Measurements from ENCODE around the gene KPNA1. TPM values are rescaled to one million over a fixed set of nuclear protein-coding genes. Genes with fewer than 3 reads are reported as not detected.

KPNA1 gene
- 34.5 and 38.6 TPM in 2 replicates for total RNA-seq

DNA sequence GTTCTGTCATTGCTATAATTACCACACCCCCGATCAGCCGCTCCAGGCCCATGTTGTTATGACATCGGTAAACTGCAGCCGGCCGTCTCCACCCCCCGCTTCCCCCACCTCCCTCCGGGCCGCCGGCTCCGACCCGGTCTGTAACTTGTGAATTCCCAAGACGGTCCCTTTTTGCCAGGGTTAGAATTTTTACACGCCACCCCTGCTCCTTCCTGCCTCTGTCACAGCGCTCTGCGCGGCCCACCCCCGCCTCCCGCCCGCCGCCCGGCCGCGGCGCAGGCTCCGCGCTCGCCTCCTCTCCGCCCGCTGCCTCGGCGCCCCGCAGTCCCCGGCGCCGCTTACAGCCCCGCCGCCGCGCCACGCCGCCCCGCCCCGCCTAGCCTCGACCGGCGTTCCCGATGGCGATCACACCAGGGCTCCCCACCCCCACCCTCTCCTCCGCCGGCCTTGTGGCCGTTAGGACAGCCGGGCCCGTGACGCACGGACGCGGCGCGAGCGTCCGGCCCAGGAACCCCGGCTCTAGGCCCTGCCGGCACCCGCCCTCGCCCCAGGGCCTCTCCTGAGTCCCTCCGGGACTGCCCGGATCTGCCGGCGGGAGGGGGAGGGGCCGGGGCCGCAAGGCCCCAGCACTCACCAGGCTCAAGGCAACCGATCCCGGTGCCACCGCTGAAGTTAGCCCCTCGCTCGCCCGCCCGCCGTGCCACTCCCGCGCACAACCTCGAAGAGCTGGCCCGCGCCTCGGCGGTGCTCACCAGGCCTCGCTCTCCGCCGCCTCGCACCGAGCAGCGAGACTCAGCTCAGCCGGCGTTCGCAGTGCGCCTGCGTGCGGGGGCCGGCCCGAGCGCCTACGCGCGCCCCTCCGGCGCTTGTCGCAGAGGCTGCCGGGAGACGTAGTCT is at the start of gene KPNA1:
Gene KPNA1 (minus strand): TSS at position 817 of the 897 bp plus-strand sequence. CDS start 18,374 bp downstream, outside the sequence.

DNA sequence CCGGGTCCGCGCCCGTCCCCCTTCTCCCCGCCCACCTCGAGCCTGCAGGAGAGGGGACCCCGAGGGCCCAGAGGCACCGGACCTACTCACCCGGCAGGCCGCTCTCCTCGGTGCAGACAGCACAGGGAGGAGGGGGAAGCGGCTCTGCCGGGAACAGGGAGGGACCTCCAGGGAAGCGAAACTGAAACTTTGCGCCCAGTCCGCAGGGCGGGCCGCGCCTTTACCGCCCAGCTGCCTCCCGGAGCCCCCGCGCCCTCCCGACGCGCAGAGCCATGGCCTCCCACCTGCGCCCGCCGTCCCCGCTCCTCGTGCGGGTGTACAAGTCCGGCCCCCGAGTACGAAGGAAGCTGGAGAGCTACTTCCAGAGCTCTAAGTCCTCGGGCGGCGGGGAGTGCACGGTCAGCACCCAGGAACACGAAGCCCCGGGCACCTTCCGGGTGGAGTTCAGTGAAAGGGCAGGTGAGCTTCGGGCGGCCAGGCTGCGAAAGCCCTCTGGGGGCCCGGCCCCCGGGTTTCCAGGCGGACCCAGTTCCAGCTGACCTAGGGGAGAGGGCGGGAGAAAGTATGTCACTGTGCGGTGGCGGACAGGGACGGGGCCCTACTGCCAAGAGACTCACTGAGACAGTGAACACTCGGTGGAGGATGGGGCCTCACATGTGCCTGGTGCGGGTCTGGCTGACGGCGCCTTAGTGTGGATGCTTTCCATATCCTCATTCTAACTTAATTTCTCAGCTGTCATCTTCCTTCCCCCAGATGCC is 49.6 kb upstream of the KPNA1 start, which contains the start of the genes DTX3L and PARP9:
Gene DTX3L (plus strand): TSS at position 184 of the 758 bp plus-strand sequence. CDS start 89 bp downstream, at position 273.
Gene PARP9 (minus strand): TSS at position 146 of the 758 bp plus-strand sequence. CDS start 4,680 bp downstream, outside the sequence.

DNA sequence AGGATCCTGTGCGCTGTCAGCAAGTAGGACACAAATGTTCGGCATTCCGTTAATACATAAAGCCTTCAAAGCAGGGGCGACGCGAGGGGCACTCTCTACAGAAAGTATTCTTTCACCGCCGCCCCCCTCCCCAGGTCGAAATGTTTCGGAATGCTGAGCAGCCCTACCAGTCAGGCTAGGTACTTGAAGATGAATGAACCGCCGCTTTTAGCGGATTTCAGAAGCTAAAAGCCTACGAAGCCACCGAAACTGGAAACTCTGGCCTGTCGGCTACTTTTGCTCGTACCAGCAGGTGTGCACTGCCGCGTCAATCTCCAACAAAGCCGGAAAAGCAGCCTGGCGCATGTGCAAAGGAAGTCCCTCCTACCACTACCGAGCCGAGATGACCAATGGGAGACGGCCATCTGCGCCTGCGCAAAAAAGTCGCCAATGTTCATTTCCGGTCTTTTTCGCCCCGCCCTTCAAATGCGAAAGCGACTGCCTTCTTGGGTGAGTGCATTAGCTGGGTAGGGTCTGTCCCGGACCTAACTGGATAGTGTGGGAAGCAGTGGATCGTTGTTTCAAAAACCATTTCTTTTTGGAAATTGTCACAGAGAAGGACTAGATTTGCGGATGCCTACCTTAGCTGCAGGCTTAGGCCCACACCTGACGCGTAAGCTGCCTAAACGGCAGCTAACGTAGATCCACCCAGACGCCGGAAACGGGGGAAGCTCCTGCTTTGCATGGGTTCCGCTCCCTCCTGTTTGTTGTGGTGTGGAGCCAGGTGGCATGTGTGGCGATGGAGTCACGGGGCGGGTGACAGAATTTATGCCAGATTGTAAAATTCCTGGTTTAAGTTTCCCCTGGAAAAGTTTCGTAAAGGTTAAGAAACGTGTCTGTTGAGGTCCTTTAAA is 98.7 kb downstream of the KPNA1 start, which contains the start of gene WDR5B:
Gene WDR5B (minus strand): TSS at position 301 of the 893 bp plus-strand sequence. CDS start 534 bp downstream, outside the sequence.

DNA sequence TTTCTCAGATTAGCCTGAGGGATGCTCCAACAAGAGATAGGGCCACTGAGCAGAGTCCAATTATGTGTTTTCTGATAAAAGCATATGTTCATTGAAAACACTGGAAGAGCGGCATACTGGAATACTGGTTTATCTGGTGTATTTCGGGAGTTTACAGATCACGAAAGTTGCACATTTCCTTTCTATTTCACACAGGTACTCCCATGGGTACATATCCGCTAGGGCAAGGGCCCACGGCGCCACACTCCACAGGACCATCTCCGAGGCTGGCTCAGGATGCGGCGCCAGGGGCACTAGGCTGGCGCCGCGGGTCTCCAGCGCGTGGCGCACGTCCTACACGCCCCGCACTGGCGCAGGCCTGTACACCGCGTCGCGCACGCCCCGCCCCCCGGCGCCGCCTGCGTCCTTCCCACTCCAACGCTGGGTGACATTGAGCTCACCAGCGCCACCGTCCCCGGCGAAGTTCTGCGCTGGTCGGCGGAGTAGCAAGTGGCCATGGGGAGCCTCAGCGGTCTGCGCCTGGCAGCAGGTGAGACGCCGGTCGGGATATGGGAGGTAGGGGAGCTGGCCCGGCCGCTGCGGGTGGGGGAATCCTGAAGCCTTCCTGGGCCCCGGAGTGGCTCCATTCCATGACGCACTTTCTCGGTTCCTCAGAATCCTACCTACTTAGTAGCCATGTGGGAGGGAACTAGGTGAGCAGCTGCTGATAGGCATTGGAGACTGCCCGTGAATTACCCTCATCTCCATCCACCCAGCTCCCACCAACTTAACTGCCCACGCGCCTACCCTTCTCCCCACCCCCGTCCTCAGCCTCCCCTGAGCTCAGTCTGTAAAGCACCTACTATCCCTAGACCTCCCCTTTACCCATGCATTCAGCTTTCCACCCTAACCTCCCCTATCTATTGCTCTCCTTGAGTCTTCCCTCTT is 130.7 kb downstream of the KPNA1 start, which contains the start of gene FAM162A:
Gene FAM162A (plus strand): TSS at position 412 of the 927 bp plus-strand sequence. CDS start 84 bp downstream, at position 496.

DNA sequence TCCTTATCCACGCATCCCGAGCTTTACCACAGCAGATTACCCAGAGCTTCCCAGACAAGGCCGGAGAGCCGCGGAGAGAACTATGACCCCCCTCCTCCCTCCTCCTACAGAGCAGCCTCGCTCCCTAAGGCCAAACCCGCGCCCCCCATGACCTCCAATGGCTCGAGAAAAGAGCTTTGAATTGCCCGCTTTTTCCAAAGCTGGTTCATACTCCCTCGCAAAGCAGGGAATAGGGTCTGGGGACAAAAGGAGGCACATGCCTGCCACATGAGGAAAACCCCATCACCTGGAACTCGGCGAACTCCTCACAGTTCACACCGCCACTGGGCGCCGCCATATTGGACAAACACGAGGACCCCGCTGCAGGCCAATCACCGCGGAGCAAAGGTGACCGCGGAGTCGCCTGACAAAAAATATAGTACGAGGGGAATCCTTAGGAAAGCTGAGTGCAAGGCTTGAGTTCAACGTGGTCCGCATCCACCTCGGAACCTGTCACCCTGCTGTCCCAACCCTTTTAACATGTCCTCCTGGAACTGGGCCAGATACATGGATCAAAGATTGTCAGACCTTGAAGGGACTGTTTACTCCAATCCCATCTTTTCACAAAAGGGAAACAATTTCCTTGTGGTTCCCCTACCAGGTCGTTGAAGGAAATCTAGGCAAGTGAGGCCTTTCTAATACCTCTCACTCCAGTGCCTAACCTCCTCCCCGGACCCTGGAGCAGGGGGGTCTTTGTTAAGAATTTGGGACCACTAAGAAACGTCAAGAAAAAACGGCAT is 131.7 kb downstream of the KPNA1 start, which contains the start of gene MIX23:
Gene MIX23 (minus strand): TSS at position 344 of the 779 bp plus-strand sequence. CDS start 7 bp downstream, at position 337.

Other genes starting within 250 kb of the KPNA1 start
- 0.66 TPM in 1 of 2 replicates, not detected in the other for gene CSTA, start 189.7 kb downstream of the KPNA1 start, total RNA-seq
- 26.3 and 26.7 TPM in 2 replicates for gene MIX23, start 131.7 kb downstream of the KPNA1 start, total RNA-seq
- 11.9 and 19.8 TPM in 2 replicates for gene FAM162A, start 130.8 kb downstream of the KPNA1 start, total RNA-seq
- gene WDR5B, start 98.9 kb downstream of the KPNA1 start, total RNA-seq: 4.6 and 6.4 TPM in 2 replicates
- 27.0 and 38.5 TPM in 2 replicates for gene PARP9, start 49.4 kb upstream of the KPNA1 start, total RNA-seq
- gene DTX3L, start 49.4 kb upstream of the KPNA1 start, total RNA-seq: 12.9 and 18.3 TPM in 2 replicates
- gene PARP15, start 62.7 kb upstream of the KPNA1 start, total RNA-seq: 0.26 and 0.31 TPM in 2 replicates
- 49.3 and 64.0 TPM in 2 replicates for gene PARP14, start 165.9 kb upstream of the KPNA1 start, total RNA-seq

Data from aortic smooth muscle cell (primary cell).